Measurements from ENCODE around the gene PDIA6. TPM values are rescaled to one million over a fixed set of nuclear protein-coding genes. Genes with fewer than 3 reads are reported as not detected.
A peak's percentile ranks its signal among the peaks of the same experiment; 100 is the strongest.

PDIA6 gene
- total RNA-seq, 5 donors from 2014 or later (not counting 1 experiment from before 2014, with no cell fraction given) = 32.6 to 72.3 (median 50.9) TPM

GRCh38 chr2:10777842-10778723, 34.5 kb downstream of the PDIA6 start:
- H3K27me3 Mint-ChIP-seq = no peaks in the 10 kb centered on the region
- ATAC-seq (replicated peaks in 1 of 4) (peak in 1 of 4 experiments; percentile 14), DNase-seq (no peak)
- H3K9me3 Mint-ChIP-seq = no peaks in the 10 kb centered on the region
- no peaks in the 10 kb centered on the region for H3K27me3 ChIP-seq (replicated peaks in 1 of 2; ENCODE audit: control insufficient read depth in 2 of 2, extremely low read depth in 1 of 2, insufficient read depth in 2 of 2, low read length in 1 of 2)
- peaks cover 24% of the 10 kb centered on the region for H3K36me3 Mint-ChIP-seq
- POLR2A ChIA-PET = no interaction called here
- H3K27ac Mint-ChIP-seq = no peak overlapping the region
- H3K27ac ChIP-seq (ENCODE audit: low read length) = no peak overlapping the region
- WGBS (ENCODE audit: insufficient coverage) = 93% methylated on average over 21 of the region's 27 CpGs
- CTCF ChIA-PET = interaction anchor here in 1 of 2 donors (0.6 to 0.7 kb wide), 2 partner anchors 57 to 692 kb away, joined by 4 to 6 read pairs; no protein-coding TSS in a partner anchor
- no peaks in the 10 kb centered on the region for H3K9me3 ChIP-seq
- no peak overlapping the region for H3K4me3 ChIP-seq (ENCODE audit: control insufficient read depth in 1 of 2, extremely low read depth in 1 of 2, low read length in 1 of 2)
- H3K4me1 Mint-ChIP-seq = no peaks in the 10 kb centered on the region
- H3K4me3 Mint-ChIP-seq = no peak overlapping the region
- peaks cover 13 to 30% of the 10 kb centered on the region in 2 donors for H3K36me3 ChIP-seq (ENCODE audit: control insufficient read depth in 2 of 2, extremely low read depth in 1 of 2, insufficient read depth in 1 of 2, low read length in 1 of 2)
- no peaks in the 10 kb centered on the region for H3K4me1 ChIP-seq (ENCODE audit: control insufficient read depth in 1 of 2, extremely low read depth in 1 of 2, insufficient read depth in 2 of 2, low read length in 2 of 2)

GRCh38 chr2:10777111-10777841, 35.3 kb downstream of the PDIA6 start:
- H3K27me3 ChIP-seq (replicated peaks in 1 of 2; ENCODE audit: control insufficient read depth in 2 of 2, extremely low read depth in 1 of 2, insufficient read depth in 2 of 2, low read length in 1 of 2) = no peaks in the 10 kb centered on the region
- Mint-ChIP-seq H3K4me3 (no peak overlapping the region), H3K27me3 (no peaks in the 10 kb centered on the region), H3K9me3 (no peaks in the 10 kb centered on the region), H3K4me1 (no peaks in the 10 kb centered on the region), H3K36me3 (peaks cover 18% of the 10 kb centered on the region), H3K27ac (no peak overlapping the region)
- H3K4me1 ChIP-seq (ENCODE audit: control insufficient read depth in 1 of 2, extremely low read depth in 1 of 2, insufficient read depth in 2 of 2, low read length in 2 of 2) = no peaks in the 10 kb centered on the region
- no peak overlapping the region for H3K27ac ChIP-seq (ENCODE audit: low read length)
- POLR2A ChIA-PET = no interaction called here
- CTCF ChIA-PET = interaction anchor here in 1 of 2 donors (0.6 kb wide), 1 partner anchor 58 kb away, joined by 6 read pairs; no protein-coding TSS in a partner anchor
- WGBS (ENCODE audit: insufficient coverage) = 98% methylated on average over 15 of the region's 26 CpGs
- H3K36me3 ChIP-seq (ENCODE audit: control insufficient read depth in 2 of 2, extremely low read depth in 1 of 2, insufficient read depth in 1 of 2, low read length in 1 of 2) = peaks cover 13 to 26% of the 10 kb centered on the region in 2 donors
- DNase-seq (no peak), ATAC-seq (replicated peaks in 1 of 4) (no peak)
- H3K9me3 ChIP-seq = no peaks in the 10 kb centered on the region
- H3K4me3 ChIP-seq (ENCODE audit: control insufficient read depth in 1 of 2, extremely low read depth in 1 of 2, low read length in 1 of 2) = no peak overlapping the region

DNA sequence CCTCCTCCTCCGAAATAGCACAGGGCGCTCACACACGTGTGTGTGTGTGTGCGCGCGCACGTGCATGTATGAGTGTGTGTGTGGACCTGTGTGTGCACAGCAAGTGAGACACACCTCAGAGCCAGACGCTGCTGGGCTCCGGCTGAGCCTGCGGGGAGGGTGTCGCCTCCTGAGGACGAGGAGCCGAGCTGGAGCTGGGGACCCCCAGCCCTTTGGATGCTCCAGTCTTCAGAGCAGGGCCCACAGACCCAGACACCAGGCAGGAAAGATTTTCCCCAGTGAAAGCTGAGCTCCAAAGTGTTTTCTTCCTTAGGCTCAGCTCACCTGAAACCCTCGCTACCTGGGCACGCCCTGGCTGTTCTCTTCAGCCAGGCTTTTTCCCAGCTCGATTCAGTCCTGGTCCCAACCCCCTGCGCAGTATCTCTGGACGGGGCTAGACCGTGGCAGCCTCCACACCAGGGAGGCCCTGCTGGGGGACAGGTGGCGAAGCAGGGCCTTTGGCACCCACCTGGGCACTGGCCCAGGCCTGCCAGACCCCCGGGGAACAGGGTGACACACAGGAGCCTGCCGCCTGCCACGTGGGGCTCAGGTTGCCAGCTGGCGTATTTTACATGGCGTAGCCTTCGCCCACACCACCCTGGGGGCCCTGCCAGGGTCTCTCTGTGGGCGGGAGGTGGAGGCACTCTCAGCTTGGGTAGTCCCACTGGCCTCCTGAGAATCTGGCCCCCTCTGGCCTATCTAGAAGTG, 36.2 kb downstream of the PDIA6 start:
- ATAC-seq (replicated peaks in 1 of 4) (no peak), DNase-seq (no peak)
- Histone ChIP-seq H3K27me3 (replicated peaks in 1 of 2; ENCODE audit: control insufficient read depth in 2 of 2, extremely low read depth in 1 of 2, insufficient read depth in 2 of 2, low read length in 1 of 2) (no peaks in the 10 kb centered on the region), H3K27ac (ENCODE audit: low read length) (no peak overlapping the region), H3K9me3 (no peaks in the 10 kb centered on the region), H3K36me3 (ENCODE audit: control insufficient read depth in 2 of 2, extremely low read depth in 1 of 2, insufficient read depth in 1 of 2, low read length in 1 of 2) (peaks cover 11 to 17% of the 10 kb centered on the region in 2 donors), H3K4me3 (ENCODE audit: control insufficient read depth in 1 of 2, extremely low read depth in 1 of 2, low read length in 1 of 2) (no peak overlapping the region), H3K4me1 (ENCODE audit: control insufficient read depth in 1 of 2, extremely low read depth in 1 of 2, insufficient read depth in 2 of 2, low read length in 2 of 2) (no peaks in the 10 kb centered on the region)
- Mint-ChIP-seq H3K9me3 (no peaks in the 10 kb centered on the region), H3K27me3 (no peaks in the 10 kb centered on the region), H3K4me1 (no peaks in the 10 kb centered on the region), H3K36me3 (peaks cover 10% of the 10 kb centered on the region), H3K4me3 (no peak overlapping the region), H3K27ac (no peak overlapping the region)
- ChIA-PET POLR2A (no interaction called here), CTCF (no interaction called here)
- WGBS (ENCODE audit: insufficient coverage) = 84% methylated on average over 26 of the region's 27 CpGs

DNA sequence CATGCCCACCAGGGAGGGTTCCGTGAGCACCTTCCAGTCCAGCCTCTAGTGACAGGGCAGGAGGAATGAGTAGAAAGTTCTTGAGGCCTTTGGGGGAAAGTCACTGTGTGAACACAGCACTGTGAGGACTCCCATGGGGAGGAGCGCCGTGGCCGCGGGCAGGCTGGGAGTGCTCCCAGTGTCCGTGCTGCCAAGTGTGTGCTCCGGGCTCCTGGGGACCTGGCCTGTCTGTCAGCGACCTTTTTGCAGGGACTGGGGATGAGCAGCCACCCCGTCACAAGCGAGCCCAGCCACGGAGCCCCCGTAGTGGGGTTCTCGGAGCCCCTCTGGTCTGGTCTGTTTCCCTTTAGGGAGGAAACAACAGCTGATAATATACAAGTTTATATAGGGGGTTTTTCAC, 36.8 kb downstream of the PDIA6 start:
- no peaks in the 10 kb centered on the region for H3K4me1 ChIP-seq (ENCODE audit: control insufficient read depth in 1 of 2, extremely low read depth in 1 of 2, insufficient read depth in 2 of 2, low read length in 2 of 2)
- CTCF ChIA-PET = no interaction called here
- POLR2A ChIA-PET = no interaction called here
- 97% methylated on average over 8 of the region's 13 CpGs for WGBS (ENCODE audit: insufficient coverage)
- H3K4me1 Mint-ChIP-seq = no peaks in the 10 kb centered on the region
- H3K27ac ChIP-seq (ENCODE audit: low read length) = no peak overlapping the region
- no peaks in the 10 kb centered on the region for H3K9me3 ChIP-seq
- peaks cover 5 to 13% of the 10 kb centered on the region in 2 donors for H3K36me3 ChIP-seq (ENCODE audit: control insufficient read depth in 2 of 2, extremely low read depth in 1 of 2, insufficient read depth in 1 of 2, low read length in 1 of 2)
- H3K27me3 ChIP-seq (replicated peaks in 1 of 2; ENCODE audit: control insufficient read depth in 2 of 2, extremely low read depth in 1 of 2, insufficient read depth in 2 of 2, low read length in 1 of 2) = no peaks in the 10 kb centered on the region
- no peaks in the 10 kb centered on the region for H3K9me3 Mint-ChIP-seq
- no peaks in the 10 kb centered on the region for H3K27me3 Mint-ChIP-seq
- no peak overlapping the region for H3K4me3 Mint-ChIP-seq
- H3K36me3 Mint-ChIP-seq = peaks cover 10% of the 10 kb centered on the region
- no peak overlapping the region for H3K27ac Mint-ChIP-seq
- H3K4me3 ChIP-seq (ENCODE audit: control insufficient read depth in 1 of 2, extremely low read depth in 1 of 2, low read length in 1 of 2) = no peak overlapping the region
- ATAC-seq (replicated peaks in 1 of 4) (no peak), DNase-seq (no peak)

DNA sequence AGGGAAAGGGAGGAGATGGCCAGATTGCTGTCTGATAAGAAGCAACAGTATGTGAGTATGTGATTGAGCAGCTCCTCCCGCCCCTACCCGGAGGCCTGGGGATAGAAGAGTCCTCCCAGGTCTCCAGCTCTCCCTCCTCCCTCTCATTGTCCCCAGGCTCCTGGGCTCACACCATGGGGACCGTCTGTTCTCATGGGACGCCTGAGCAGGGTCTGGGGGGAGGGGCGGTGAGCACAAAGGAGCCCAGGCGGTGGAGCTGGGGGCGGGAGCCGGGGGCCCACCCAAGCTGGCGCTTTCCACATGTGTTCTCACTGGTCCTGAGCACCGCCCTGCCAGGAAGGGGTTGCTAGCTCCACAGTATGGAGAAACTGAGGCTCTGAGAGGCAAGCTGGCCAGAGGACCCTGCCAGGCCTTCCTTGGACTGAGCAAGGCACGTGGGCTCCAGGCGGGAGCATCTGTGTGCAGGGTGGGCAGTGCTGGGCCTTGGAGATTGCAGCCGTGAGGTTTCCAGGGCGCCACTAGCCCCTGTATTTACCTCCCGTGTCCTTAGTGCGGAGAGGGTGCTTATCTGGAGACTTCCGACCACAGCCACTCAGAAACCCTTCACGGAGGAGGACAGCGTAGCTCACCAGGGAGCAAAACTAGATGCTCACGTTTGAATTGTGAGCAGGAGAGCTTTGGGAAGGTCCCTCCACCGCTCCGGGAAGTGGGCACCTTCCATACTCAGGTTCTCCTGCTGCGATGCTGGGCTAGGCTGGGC, 37.4 kb downstream of the PDIA6 start:
- Histone ChIP-seq H3K4me1 (ENCODE audit: control insufficient read depth in 1 of 2, extremely low read depth in 1 of 2, insufficient read depth in 2 of 2, low read length in 2 of 2) (no peaks in the 10 kb centered on the region), H3K27ac (ENCODE audit: low read length) (no peak overlapping the region), H3K27me3 (replicated peaks in 1 of 2; ENCODE audit: control insufficient read depth in 2 of 2, extremely low read depth in 1 of 2, insufficient read depth in 2 of 2, low read length in 1 of 2) (no peaks in the 10 kb centered on the region), H3K36me3 (ENCODE audit: control insufficient read depth in 2 of 2, extremely low read depth in 1 of 2, insufficient read depth in 1 of 2, low read length in 1 of 2) (peaks cover 3 to 9% of the 10 kb centered on the region in 2 donors), H3K9me3 (no peaks in the 10 kb centered on the region), H3K4me3 (ENCODE audit: control insufficient read depth in 1 of 2, extremely low read depth in 1 of 2, low read length in 1 of 2) (no peak overlapping the region)
- POLR2A ChIA-PET = no interaction called here
- Mint-ChIP-seq H3K36me3 (peaks cover 7% of the 10 kb centered on the region), H3K27ac (no peak overlapping the region), H3K27me3 (no peaks in the 10 kb centered on the region), H3K4me1 (no peaks in the 10 kb centered on the region), H3K9me3 (no peaks in the 10 kb centered on the region), H3K4me3 (no peak overlapping the region)
- ATAC-seq (replicated peaks in 1 of 4) = no peak
- WGBS (ENCODE audit: insufficient coverage) = 79% methylated on average over 18 of the region's 23 CpGs
- no peak for DNase-seq
- CTCF ChIA-PET = no interaction called here

GRCh38 chr2:10774394-10774793, 38.2 kb downstream of the PDIA6 start:
- H3K27ac ChIP-seq (ENCODE audit: low read length) = no peak overlapping the region
- peaks cover 3 to 4% of the 10 kb centered on the region in 2 donors for H3K36me3 ChIP-seq (ENCODE audit: control insufficient read depth in 2 of 2, extremely low read depth in 1 of 2, insufficient read depth in 1 of 2, low read length in 1 of 2)
- 90% methylated on average over 1 of the region's 6 CpGs for WGBS (ENCODE audit: insufficient coverage)
- DNase-seq (no peak), ATAC-seq (replicated peaks in 1 of 4) (no peak)
- no peak overlapping the region for H3K4me3 ChIP-seq (ENCODE audit: control insufficient read depth in 1 of 2, extremely low read depth in 1 of 2, low read length in 1 of 2)
- H3K27me3 ChIP-seq (replicated peaks in 1 of 2; ENCODE audit: control insufficient read depth in 2 of 2, extremely low read depth in 1 of 2, insufficient read depth in 2 of 2, low read length in 1 of 2) = no peaks in the 10 kb centered on the region
- H3K9me3 ChIP-seq = no peaks in the 10 kb centered on the region
- H3K36me3 Mint-ChIP-seq = peaks cover 2% of the 10 kb centered on the region
- CTCF ChIA-PET = no interaction called here
- no peaks in the 10 kb centered on the region for H3K27me3 Mint-ChIP-seq
- H3K4me1 Mint-ChIP-seq = no peaks in the 10 kb centered on the region
- H3K4me1 ChIP-seq (ENCODE audit: control insufficient read depth in 1 of 2, extremely low read depth in 1 of 2, insufficient read depth in 2 of 2, low read length in 2 of 2) = no peaks in the 10 kb centered on the region
- no peaks in the 10 kb centered on the region for H3K9me3 Mint-ChIP-seq
- POLR2A ChIA-PET = no interaction called here
- no peak overlapping the region for H3K27ac Mint-ChIP-seq
- H3K4me3 Mint-ChIP-seq = no peak overlapping the region

All from T-cell (primary cell).